ENCODE data around the gene GSTM3.
A peak's percentile ranks its signal among the peaks of the same experiment; 100 is the strongest.
"Not testable (repeated sequence)": the region's sequence is repeated elsewhere in the genome, so short reads cannot be mapped to it uniquely, and the experiment has no call there.

GSTM3 gene

GRCh38 chr1:109754738-109755137 lies 13.9 kb upstream of the GSTM3 start:
- Histone ChIP-seq H3K9me3 (ENCODE audit: control insufficient read depth in 5 of 5, low read length in 5 of 5) (no peaks in the 10 kb centered on the region), H3K36me3 (ENCODE audit: control insufficient read depth in 5 of 5, insufficient read depth in 5 of 5, low read length in 5 of 5) (no peaks in the 10 kb centered on the region), H3K27ac (ENCODE audit: low read depth, low read length) (no peak overlapping the region), H3K4me1 (ENCODE audit: control insufficient read depth in 5 of 5, insufficient read depth in 5 of 5, low read length in 5 of 5) (no peaks in the 10 kb centered on the region), H3K27me3 (ENCODE audit: control insufficient read depth in 5 of 5, insufficient read depth in 4 of 5, low read length in 5 of 5) (no peaks in the 10 kb centered on the region), H3K9ac (ENCODE audit: low read length in 5 of 5) (no peak overlapping the region), H3K4me3 (ENCODE audit: low read depth in 1 of 5, low read length in 5 of 5) (no peak overlapping the region)

- no peaks in the 10 kb centered on the region for H3K36me3 ChIP-seq (ENCODE audit: control insufficient read depth in 5 of 5, insufficient read depth in 5 of 5, low read length in 5 of 5)
- H3K9ac ChIP-seq (ENCODE audit: low read length in 5 of 5): no peak overlapping the region
- H3K4me1 ChIP-seq (ENCODE audit: control insufficient read depth in 5 of 5, insufficient read depth in 5 of 5, low read length in 5 of 5): no peaks in the 10 kb centered on the region
- no peaks in the 10 kb centered on the region for H3K27me3 ChIP-seq (ENCODE audit: control insufficient read depth in 5 of 5, insufficient read depth in 4 of 5, low read length in 5 of 5)
- no peaks in the 10 kb centered on the region for H3K9me3 ChIP-seq (ENCODE audit: control insufficient read depth in 5 of 5, low read length in 5 of 5)
- no peak overlapping the region for H3K4me3 ChIP-seq (ENCODE audit: low read depth in 1 of 5, low read length in 5 of 5)
- H3K27ac ChIP-seq (ENCODE audit: low read depth, low read length): no peak overlapping the region
Measured at GRCh38 chr1:109751531-109752260, 10.9 kb upstream of the GSTM3 start.

- Histone ChIP-seq H3K9me3 (ENCODE audit: control insufficient read depth in 5 of 5, low read length in 5 of 5) (no peaks in the 10 kb centered on the region), H3K27ac (ENCODE audit: low read depth, low read length) (no peak overlapping the region), H3K9ac (ENCODE audit: low read length in 5 of 5) (no peak overlapping the region), H3K4me1 (ENCODE audit: control insufficient read depth in 5 of 5, insufficient read depth in 5 of 5, low read length in 5 of 5) (no peaks in the 10 kb centered on the region), H3K27me3 (ENCODE audit: control insufficient read depth in 5 of 5, insufficient read depth in 4 of 5, low read length in 5 of 5) (no peaks in the 10 kb centered on the region), H3K36me3 (ENCODE audit: control insufficient read depth in 5 of 5, insufficient read depth in 5 of 5, low read length in 5 of 5) (no peaks in the 10 kb centered on the region), H3K4me3 (ENCODE audit: low read depth in 1 of 5, low read length in 5 of 5) (no peak overlapping the region)
Measured at GRCh38 chr1:109750920-109751319, 10.1 kb upstream of the GSTM3 start.

GRCh38 chr1:109750241-109750882 lies 9.5 kb upstream of the GSTM3 start:
- no peaks in the 10 kb centered on the region for H3K36me3 ChIP-seq (ENCODE audit: control insufficient read depth in 5 of 5, insufficient read depth in 5 of 5, low read length in 5 of 5)
- no peaks in the 10 kb centered on the region for H3K27me3 ChIP-seq (ENCODE audit: control insufficient read depth in 5 of 5, insufficient read depth in 4 of 5, low read length in 5 of 5)
- no peak overlapping the region for H3K27ac ChIP-seq (ENCODE audit: low read depth, low read length)
- no peak overlapping the region for H3K9ac ChIP-seq (ENCODE audit: low read length in 5 of 5)
- H3K4me3 ChIP-seq (ENCODE audit: low read depth in 1 of 5, low read length in 5 of 5): no peak overlapping the region
- H3K9me3 ChIP-seq (ENCODE audit: control insufficient read depth in 5 of 5, low read length in 5 of 5): no peaks in the 10 kb centered on the region
- no peaks in the 10 kb centered on the region for H3K4me1 ChIP-seq (ENCODE audit: control insufficient read depth in 5 of 5, insufficient read depth in 5 of 5, low read length in 5 of 5)

- H3K9me3 ChIP-seq (ENCODE audit: control insufficient read depth in 5 of 5, low read length in 5 of 5): no peaks in the 10 kb centered on the region
- no peaks in the 10 kb centered on the region for H3K27me3 ChIP-seq (ENCODE audit: control insufficient read depth in 5 of 5, insufficient read depth in 4 of 5, low read length in 5 of 5)
- H3K4me3 ChIP-seq (ENCODE audit: low read depth in 1 of 5, low read length in 5 of 5): no peak overlapping the region
- no peaks in the 10 kb centered on the region for H3K4me1 ChIP-seq (ENCODE audit: control insufficient read depth in 5 of 5, insufficient read depth in 5 of 5, low read length in 5 of 5)
- no peaks in the 10 kb centered on the region for H3K36me3 ChIP-seq (ENCODE audit: control insufficient read depth in 5 of 5, insufficient read depth in 5 of 5, low read length in 5 of 5)
- H3K27ac ChIP-seq (ENCODE audit: low read depth, low read length): no peak overlapping the region
- H3K9ac ChIP-seq (ENCODE audit: low read length in 5 of 5): no peak overlapping the region
Measured at GRCh38 chr1:109749221-109749620, 8.4 kb upstream of the GSTM3 start.

GRCh38 chr1:109748311-109748710 lies 7.5 kb upstream of the GSTM3 start:
- H3K9ac ChIP-seq (ENCODE audit: low read length in 5 of 5); H3K4me3 ChIP-seq (ENCODE audit: low read depth in 1 of 5, low read length in 5 of 5): not testable (repeated sequence)

GRCh38 chr1:109739738-109740614 lies 862 bp downstream of the GSTM3 start:
- Histone ChIP-seq H3K4me1 (ENCODE audit: control insufficient read depth in 5 of 5, insufficient read depth in 5 of 5, low read length in 5 of 5) (peaks cover 2 to 20% (median 13%) of the 10 kb centered on the region in 5 donors), H3K27me3 (ENCODE audit: control insufficient read depth in 5 of 5, insufficient read depth in 4 of 5, low read length in 5 of 5) (no peaks in the 10 kb centered on the region), H3K27ac (ENCODE audit: low read depth, low read length) (no peak overlapping the region), H3K9me3 (ENCODE audit: control insufficient read depth in 5 of 5, low read length in 5 of 5) (no peaks in the 10 kb centered on the region), H3K9ac (ENCODE audit: low read length in 5 of 5) (peak overlapping the region in 4 of 5 donors; percentile 63 to 75 (median 68)), H3K4me3 (ENCODE audit: low read depth in 1 of 5, low read length in 5 of 5) (peak overlapping the region; percentile 60 to 83 (median 76)), H3K36me3 (ENCODE audit: control insufficient read depth in 5 of 5, insufficient read depth in 5 of 5, low read length in 5 of 5) (peaks cover 0 to 16% (median 3%) of the 10 kb centered on the region in 5 donors)

More at GRCh38 chr1:109748311-109748710, 7.5 kb upstream of the GSTM3 start:
- H3K9me3 ChIP-seq (ENCODE audit: control insufficient read depth in 5 of 5, low read length in 5 of 5); H3K27me3 ChIP-seq (ENCODE audit: control insufficient read depth in 5 of 5, insufficient read depth in 4 of 5, low read length in 5 of 5); H3K36me3 ChIP-seq (ENCODE audit: control insufficient read depth in 5 of 5, insufficient read depth in 5 of 5, low read length in 5 of 5); H3K27ac ChIP-seq (ENCODE audit: low read depth, low read length); H3K4me1 ChIP-seq (ENCODE audit: control insufficient read depth in 5 of 5, insufficient read depth in 5 of 5, low read length in 5 of 5): not testable (repeated sequence)

GRCh38 chr1:109733236-109733870 lies 7.5 kb downstream of the GSTM3 start:
- Histone ChIP-seq H3K9me3 (ENCODE audit: control insufficient read depth in 5 of 5, low read length in 5 of 5) (no peaks in the 10 kb centered on the region), H3K27me3 (ENCODE audit: control insufficient read depth in 5 of 5, insufficient read depth in 4 of 5, low read length in 5 of 5) (no peaks in the 10 kb centered on the region), H3K27ac (ENCODE audit: low read depth, low read length) (no peak overlapping the region), H3K36me3 (ENCODE audit: control insufficient read depth in 5 of 5, insufficient read depth in 5 of 5, low read length in 5 of 5) (peaks cover 0 to 16% (median 3%) of the 10 kb centered on the region in 5 donors), H3K9ac (ENCODE audit: low read length in 5 of 5) (no peak overlapping the region), H3K4me3 (ENCODE audit: low read depth in 1 of 5, low read length in 5 of 5) (no peak overlapping the region), H3K4me1 (ENCODE audit: control insufficient read depth in 5 of 5, insufficient read depth in 5 of 5, low read length in 5 of 5) (no peaks in the 10 kb centered on the region)

- no peaks in the 10 kb centered on the region for H3K27me3 ChIP-seq (ENCODE audit: control insufficient read depth in 5 of 5, insufficient read depth in 4 of 5, low read length in 5 of 5)
- peak overlapping the region in 1 of 5 donors; percentile 21 for H3K9ac ChIP-seq (ENCODE audit: low read length in 5 of 5)
- no peak overlapping the region for H3K27ac ChIP-seq (ENCODE audit: low read depth, low read length)
- H3K4me1 ChIP-seq (ENCODE audit: control insufficient read depth in 5 of 5, insufficient read depth in 5 of 5, low read length in 5 of 5): no peaks in the 10 kb centered on the region
- H3K4me3 ChIP-seq (ENCODE audit: low read depth in 1 of 5, low read length in 5 of 5): no peak overlapping the region
- no peaks in the 10 kb centered on the region for H3K9me3 ChIP-seq (ENCODE audit: control insufficient read depth in 5 of 5, low read length in 5 of 5)
- H3K36me3 ChIP-seq (ENCODE audit: control insufficient read depth in 5 of 5, insufficient read depth in 5 of 5, low read length in 5 of 5): peaks cover 0 to 10% (median 2%) of the 10 kb centered on the region in 5 donors
Measured at GRCh38 chr1:109732390-109732881, 8.4 kb downstream of the GSTM3 start.

All from subcutaneous abdominal adipose tissue (tissue), 5 donors.